GM12875 (cell line): ENCODE data around the gene TXNDC5.

Experiments
- H3K4me3 ChIP-seq: one replicate; pipeline ENCODE4 v1.5.1; 2011; ENCODE audit warnings: low read depth, low read length, control low read depth
- CTCF ChIP-seq: IDR thresholded peaks from 2 replicates; pipeline ENCODE4 v1.5.1; 2011; ENCODE audit warnings: low read depth, mild to moderate bottlenecking, control low read depth, inconsistent platforms, low read length, moderate library complexity, borderline replicate concordance; ENCODE audit not compliant: insufficient read depth

The TXNDC5 gene

GRCh38 chr6:7865781-7866180 lies 44.8 kb downstream of the TXNDC5 start:
- no peak for TF ChIP-seq CTCF
- H3K4me3 ChIP-seq, result no peak overlapping the region

GRCh38 chr6:7859591-7859990 lies 51.0 kb downstream of the TXNDC5 start:
- no peak overlapping the region for H3K4me3 ChIP-seq
- no peak for TF ChIP-seq CTCF

GRCh38 chr6:7851780-7852179 lies 58.8 kb downstream of the TXNDC5 start:
- TF ChIP-seq CTCF, result no peak

GRCh38 chr6:7848229-7848628 lies 62.4 kb downstream of the TXNDC5 start:
- H3K4me3 ChIP-seq, result no peak overlapping the region
- TF ChIP-seq CTCF, result no peak

More at GRCh38 chr6:7851780-7852179, 58.8 kb downstream of the TXNDC5 start:
- H3K4me3 ChIP-seq, result no peak overlapping the region

- no peak overlapping the region for H3K4me3 ChIP-seq
- TF ChIP-seq CTCF, result no peak
These were observed 63.4 kb downstream of the TXNDC5 start for GRCh38 chr6:7846966-7847818.

GRCh38 chr6:7841781-7842468 lies 68.7 kb downstream of the TXNDC5 start:
- no peak for TF ChIP-seq CTCF
- H3K4me3 ChIP-seq, result no peak overlapping the region

- no peak overlapping the region for H3K4me3 ChIP-seq
- no peak for TF ChIP-seq CTCF
These were observed 74.1 kb downstream of the TXNDC5 start for GRCh38 chr6:7836371-7837026.
